ENCODE measurements around the gene EVX1. TPM values are rescaled to one million over a fixed set of nuclear protein-coding genes. Genes with fewer than 3 reads are reported as not detected.
A peak's percentile ranks its signal among the peaks of the same experiment; 100 is the strongest.

Gene EVX1
- total RNA-seq, 2 donors from 2014 or later = not detected

GRCh38 chr7:27199849-27200760 lies 42.5 kb upstream of the EVX1 start, which contains the start of gene HOXA13:
Gene HOXA13 (minus strand): TSS chr7:27200091. CDS start chr7:27200077, 14 bp downstream.
- Histone ChIP-seq H3K9me3 (no peaks in the 10 kb centered on the region), H3K27ac (no peak within 1 kb of the TSS), H3K4me1 (peaks cover 40% of the 10 kb centered on the region), H3K4me3 (no peak within 1 kb of the TSS), H3K27me3 (peaks cover 0 to 90% of the 10 kb centered on the region in 2 donors), H3K36me3 (replicated peaks in 1 of 2; ENCODE audit: insufficient read depth in 1 of 2, low read depth in 2 of 2) (no peaks in the 10 kb centered on the region)
- WGBS, 2 donors = 2 to 3% methylated on average over 13 to 71 of the region's 99 CpGs
- DNase-seq (peak in 1 of 4 donors; percentile 11), ATAC-seq (peak; percentile 40)
- intact Hi-C loops (cut with DNase I) = loop anchor here (5.0 to 10.0 kb wide), 5 partner anchors 375 to 895 kb away; no protein-coding TSS in a partner anchor
- no peak for TF ChIP-seq POLR2A (IDR thresholded peaks at IDR 0.05)
- TF ChIP-seq CTCF (IDR thresholded peaks at IDR 0.05) = no peak

- Histone ChIP-seq H3K4me3 (no peak overlapping the region), H3K36me3 (replicated peaks in 1 of 2; ENCODE audit: insufficient read depth in 1 of 2, low read depth in 2 of 2) (no peaks in the 10 kb centered on the region), H3K9me3 (no peaks in the 10 kb centered on the region), H3K4me1 (peaks cover 49% of the 10 kb centered on the region), H3K27me3 (peaks cover 0 to 91% of the 10 kb centered on the region in 2 donors), H3K27ac (no peak overlapping the region)
- 9 to 16% methylated on average over 14 of the region's 14 CpGs for WGBS, 2 donors
- DNase-seq = peak in 1 of 4 donors; percentile 8
- TF ChIP-seq POLR2A (IDR thresholded peaks at IDR 0.05) (no peak), CTCF (IDR thresholded peaks at IDR 0.05) (no peak)
- intact Hi-C loops (cut with DNase I) = loop anchor here (10.0 kb wide), 1 partner anchor 874 kb away; no protein-coding TSS in a partner anchor
- no peak for ATAC-seq
Observed at GRCh38 chr7:27200761-27201579, 41.6 kb upstream of the EVX1 start.

GRCh38 chr7:27201580-27202017 lies 41.0 kb upstream of the EVX1 start:
- TF ChIP-seq CTCF (IDR thresholded peaks at IDR 0.05) (no peak), POLR2A (IDR thresholded peaks at IDR 0.05) (no peak)
- Histone ChIP-seq H3K4me3 (no peak overlapping the region), H3K27me3 (peaks cover 0 to 93% of the 10 kb centered on the region in 2 donors), H3K36me3 (replicated peaks in 1 of 2; ENCODE audit: insufficient read depth in 1 of 2, low read depth in 2 of 2) (no peaks in the 10 kb centered on the region), H3K9me3 (no peaks in the 10 kb centered on the region), H3K4me1 (peaks cover 46% of the 10 kb centered on the region), H3K27ac (no peak overlapping the region)
- no peak for DNase-seq
- no peak for ATAC-seq
- intact Hi-C loops (cut with DNase I) = loop anchor here (10.0 kb wide), 1 partner anchor 873 kb away; no protein-coding TSS in a partner anchor
- 21% methylated on average over 4 of the region's 4 CpGs for WGBS, 2 donors

GRCh38 chr7:27202018-27202861 lies 40.4 kb upstream of the EVX1 start:
- H3K27me3 ChIP-seq = peaks cover 0 to 90% of the 10 kb centered on the region in 2 donors
- H3K27ac ChIP-seq = no peak overlapping the region
- ATAC-seq = no peak
- peaks cover 46% of the 10 kb centered on the region for H3K4me1 ChIP-seq
- DNase-seq = no peak
- TF ChIP-seq POLR2A (IDR thresholded peaks at IDR 0.05) (no peak), CTCF (IDR thresholded peaks at IDR 0.05) (no peak)
- H3K36me3 ChIP-seq (replicated peaks in 1 of 2; ENCODE audit: insufficient read depth in 1 of 2, low read depth in 2 of 2) = no peaks in the 10 kb centered on the region
- no peak overlapping the region for H3K4me3 ChIP-seq
- WGBS, 2 donors = 14 to 18% methylated on average over 30 of the region's 30 CpGs
- intact Hi-C loops (cut with DNase I) = loop anchor here (10.0 kb wide), 1 partner anchor 873 kb away; no protein-coding TSS in a partner anchor
- no peaks in the 10 kb centered on the region for H3K9me3 ChIP-seq

Data from body of pancreas (tissue), 4 donors.